Fibroblast of upper back skin (primary cell): ENCODE measurements around the gene HINFP.
"Not testable (repeated sequence)": the region's sequence is repeated elsewhere in the genome, so short reads cannot be mapped to it uniquely, and the experiment has no call there.

Experiments used
- DNase-seq: peaks from one replicate; pipeline ENCODE4 v3.0.0-alpha.2; 2013

The HINFP gene

DNA sequence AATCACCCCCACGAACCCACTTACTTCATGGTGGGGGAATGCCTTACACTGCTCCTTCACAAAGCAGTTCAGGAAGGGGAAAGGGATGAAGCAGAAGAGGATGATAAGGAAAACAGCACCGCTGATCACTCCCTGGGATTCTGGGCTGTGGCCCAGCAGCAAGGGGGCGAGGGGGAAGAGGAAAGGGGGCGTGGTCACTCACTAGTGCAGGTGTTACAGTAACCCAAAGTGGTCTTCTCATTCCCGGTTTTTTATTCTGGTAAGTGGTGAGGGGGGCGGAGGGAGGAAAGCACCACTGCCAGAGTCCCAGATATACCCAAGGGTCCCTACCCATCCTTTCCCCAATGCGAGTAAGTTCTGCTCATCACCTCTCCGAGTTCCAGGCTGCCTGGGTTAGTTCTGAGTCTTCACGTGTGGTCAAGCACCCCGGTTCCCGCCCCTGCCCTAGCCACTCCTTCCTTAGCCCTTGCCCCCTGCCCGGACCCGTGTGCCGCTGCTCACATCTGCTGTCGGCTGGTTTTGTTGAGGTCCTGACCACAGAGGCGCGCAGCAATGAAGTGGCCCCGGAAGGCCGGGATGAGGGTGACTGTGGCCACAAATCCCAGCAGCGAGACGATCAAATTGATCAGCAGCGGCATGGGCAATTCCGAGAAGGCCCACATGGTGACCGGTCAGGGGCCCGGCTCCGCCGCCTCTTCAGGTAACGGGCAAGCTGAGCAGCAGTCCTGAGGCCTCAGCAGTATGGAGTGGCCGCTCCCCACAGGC, 20.2 kb upstream of the HINFP start:
- no peak for DNase-seq

- DNase-seq: peak; percentile 98
Measured at GRCh38 chr11:119101759-119102423, 19.5 kb upstream of the HINFP start, which contains the start of gene DPAGT1. Gene DPAGT1 (minus strand): TSS chr11:119101853. CDS start chr11:119101655, 198 bp downstream.

DNA sequence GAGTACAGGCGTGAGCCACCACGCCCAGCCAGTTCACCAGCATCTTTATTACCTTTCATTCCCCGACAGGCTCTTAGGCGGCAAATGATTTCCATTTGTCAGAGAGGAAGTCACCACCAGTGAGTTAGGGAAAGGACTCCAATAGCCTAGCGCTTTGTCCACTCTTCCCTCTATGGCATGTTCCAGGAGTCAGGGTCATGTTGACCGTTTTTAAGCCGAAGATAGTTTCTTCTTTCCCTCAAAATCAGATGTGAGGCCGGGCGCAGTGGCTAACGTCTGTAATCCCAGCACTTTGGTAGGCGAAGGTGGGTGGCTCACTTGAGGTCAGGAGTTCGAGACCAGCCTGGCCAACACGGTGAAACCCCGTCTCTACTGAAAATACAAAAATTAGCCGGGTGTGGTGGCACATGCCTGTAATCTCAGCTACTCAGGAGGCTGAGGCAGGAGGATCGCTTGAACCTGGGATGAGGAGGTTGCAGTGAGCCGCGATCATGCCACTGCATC, 18.2 kb upstream of the HINFP start:
- DNase-seq: not testable (repeated sequence)

DNA sequence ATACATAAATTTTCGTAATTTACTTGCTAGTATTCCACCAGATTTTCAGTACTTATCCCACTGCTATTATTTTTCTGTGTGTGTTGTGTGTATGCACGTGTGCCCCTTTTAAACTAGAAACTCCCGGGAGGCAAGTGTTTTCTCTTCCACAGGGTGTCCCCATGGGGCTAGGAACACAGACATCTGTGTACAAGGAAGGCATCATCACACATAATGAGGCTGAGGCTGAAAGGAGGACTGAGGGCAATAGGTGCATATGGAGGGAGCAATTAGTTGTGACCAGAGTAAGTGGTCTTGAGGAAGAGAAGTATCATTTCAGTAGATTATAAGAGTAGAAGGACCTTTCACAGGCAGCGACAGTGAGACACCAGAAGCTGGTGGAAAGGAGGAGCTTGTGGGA, 17.6 kb upstream of the HINFP start:
- no peak for DNase-seq

GRCh38 chr11:119106564-119107537, 14.5 kb upstream of the HINFP start, which contains the start of gene C2CD2L:
Gene C2CD2L (plus strand): TSS chr11:119107344. CDS start chr11:119107742, 398 bp downstream.
- peak; percentile 90 for DNase-seq

DNA sequence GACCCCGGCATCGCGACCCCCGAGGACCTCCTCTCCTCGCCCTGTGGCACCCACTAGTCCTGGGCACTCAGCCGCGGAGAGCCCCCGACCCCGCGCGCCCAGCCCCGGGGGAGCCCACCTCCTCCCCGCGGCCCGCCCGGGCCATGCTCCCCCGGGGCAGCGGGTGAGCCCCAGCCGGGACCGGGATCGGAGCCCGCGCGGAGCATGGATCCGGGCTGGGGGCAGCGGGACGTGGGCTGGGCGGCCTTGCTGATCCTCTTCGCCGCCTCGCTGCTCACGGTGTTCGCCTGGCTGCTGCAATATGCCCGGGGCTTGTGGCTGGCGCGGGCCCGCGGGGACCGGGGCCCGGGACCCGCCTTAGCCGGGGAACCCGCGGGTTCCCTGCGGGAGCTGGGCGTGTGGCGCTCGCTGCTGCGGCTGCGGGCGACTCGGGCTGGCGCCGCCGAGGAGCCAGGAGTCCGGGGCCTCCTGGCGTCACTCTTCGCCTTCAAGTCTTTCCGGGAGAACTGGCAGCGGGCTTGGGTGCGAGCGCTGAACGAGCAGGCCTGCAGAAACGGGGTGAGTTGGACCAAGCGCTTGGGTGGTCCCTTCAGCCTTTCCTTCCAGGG, 13.7 kb upstream of the HINFP start:
- no peak for DNase-seq

DNA sequence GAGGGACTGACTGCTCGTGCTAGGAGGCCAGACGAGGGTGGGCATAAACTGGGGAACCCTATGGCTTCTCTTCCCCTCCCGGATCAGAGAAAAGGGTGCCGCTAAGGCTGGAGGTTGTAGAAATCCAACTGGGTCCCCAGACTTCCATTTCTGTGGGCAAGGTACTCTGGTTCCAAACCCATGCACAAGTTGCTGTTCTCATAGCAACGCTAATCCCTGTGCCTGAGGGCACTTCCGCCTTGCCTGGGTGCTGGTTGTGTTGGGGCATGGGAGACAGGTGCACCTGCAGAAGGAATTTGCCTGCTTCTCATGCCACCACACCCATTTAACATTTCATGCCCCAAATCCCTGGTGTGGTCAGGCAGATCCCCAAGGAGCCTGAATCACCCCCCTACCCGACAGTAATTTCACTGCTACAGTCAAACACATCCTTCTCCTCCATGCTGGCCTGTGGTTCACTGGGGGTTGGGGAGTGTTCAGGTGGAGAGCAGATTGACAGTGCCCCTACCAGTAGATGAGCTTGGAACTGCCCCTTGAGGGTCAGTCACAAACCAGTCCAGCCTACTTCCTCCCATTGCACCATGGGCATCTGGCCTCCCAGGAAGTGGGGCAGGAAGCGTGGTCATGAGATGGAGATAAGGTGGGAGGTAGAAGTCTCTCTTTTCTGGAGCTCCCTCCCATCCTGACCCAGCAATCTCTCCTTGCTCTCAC, 13.1 kb upstream of the HINFP start:
- no peak for DNase-seq

GRCh38 chr11:119108857-119109221, 12.5 kb upstream of the HINFP start:
- DNase-seq: no peak

- DNase-seq: no peak
Measured at GRCh38 chr11:119109843-119110242, 11.5 kb upstream of the HINFP start.

DNA sequence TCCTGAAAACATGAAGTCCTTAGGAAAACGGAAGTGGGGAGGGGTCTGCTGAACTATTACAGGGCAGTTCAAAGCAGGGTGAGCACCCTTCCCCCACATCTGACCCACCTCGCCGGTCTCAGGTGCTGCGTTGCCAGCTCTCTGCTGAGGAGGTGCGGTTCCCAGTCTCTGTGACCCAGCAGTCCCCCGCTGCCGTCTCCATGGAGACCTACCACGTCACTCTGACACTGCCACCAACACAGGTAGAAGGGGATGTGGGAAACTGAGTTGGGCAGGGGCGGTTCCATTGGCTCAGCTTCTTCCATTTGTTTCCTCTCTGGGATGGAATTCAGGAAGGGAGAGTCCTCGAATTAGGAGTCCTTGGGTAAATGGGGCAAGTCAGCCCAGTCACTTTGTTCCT, 10.9 kb upstream of the HINFP start:
- DNase-seq: no peak

- no peak for DNase-seq
Measured at GRCh38 chr11:119111361-119111925, 9.9 kb upstream of the HINFP start.

- DNase-seq: no peak
Measured at GRCh38 chr11:119112314-119113020, 8.9 kb upstream of the HINFP start.

DNA sequence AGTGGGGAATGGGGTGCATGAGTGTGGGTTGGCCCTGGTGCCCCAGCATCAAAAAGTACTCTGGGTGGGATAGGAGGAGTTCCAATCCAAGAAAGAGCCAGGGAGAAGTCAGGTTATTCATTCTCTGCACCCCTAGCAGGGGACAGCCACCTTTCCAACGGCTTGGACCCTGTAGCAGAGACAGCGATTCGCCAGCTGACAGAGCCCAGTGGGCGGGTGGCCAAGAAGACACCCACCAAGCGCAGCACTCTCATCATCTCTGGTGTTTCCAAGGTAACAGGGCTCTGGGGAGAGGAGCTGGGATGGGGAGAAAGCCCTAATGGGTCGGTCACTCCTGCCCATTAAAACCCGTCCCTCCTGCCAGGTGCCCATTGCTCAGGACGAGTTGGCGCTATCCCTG, 7.7 kb upstream of the HINFP start:
- no peak for DNase-seq

GRCh38 chr11:119114351-119114750, 7.0 kb upstream of the HINFP start:
- DNase-seq: no peak

DNA sequence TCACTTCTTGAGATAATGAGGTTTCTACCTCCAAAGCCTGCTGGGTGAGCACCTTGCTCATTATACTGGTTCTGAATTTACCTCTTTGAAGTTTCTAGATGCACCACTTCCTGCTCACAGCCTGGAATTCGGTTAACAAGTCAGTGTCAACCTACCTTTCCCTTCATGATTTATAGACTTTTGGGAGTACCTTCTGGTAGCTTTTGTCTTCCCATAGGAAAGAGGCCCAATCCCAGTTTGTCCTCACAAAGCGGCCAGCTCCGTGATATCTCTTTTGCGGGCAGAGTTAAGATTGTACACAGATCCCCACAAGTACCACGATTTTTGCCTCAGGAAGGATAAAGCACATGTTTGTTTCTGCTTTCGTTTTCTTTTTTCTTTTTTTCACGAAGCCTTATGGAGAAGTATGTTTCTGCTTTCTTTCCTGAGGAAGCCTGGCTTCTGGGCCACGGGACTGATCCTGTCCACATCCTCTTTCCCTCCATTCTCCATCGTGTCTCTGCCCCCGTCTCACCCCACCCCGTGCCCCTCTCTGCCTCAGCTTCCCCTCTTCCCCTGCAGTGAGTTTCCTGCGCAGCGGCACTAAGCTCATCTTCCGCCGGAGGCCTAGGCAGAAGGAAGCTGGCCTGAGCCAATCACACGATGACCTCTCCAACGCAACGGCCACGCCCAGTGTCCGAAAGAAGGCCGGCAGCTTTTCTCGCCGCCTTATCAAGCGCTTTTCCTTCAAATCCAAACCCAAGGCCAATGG, 5.7 kb upstream of the HINFP start:
- DNase-seq: no peak

- no peak for DNase-seq
Measured at GRCh38 chr11:119116235-119116594, 5.2 kb upstream of the HINFP start.

GRCh38 chr11:119116601-119117000, 4.8 kb upstream of the HINFP start:
- DNase-seq: no peak

- DNase-seq: no peak
Measured at GRCh38 chr11:119117004-119117706, 4.2 kb upstream of the HINFP start.

GRCh38 chr11:119118227-119118626, 3.2 kb upstream of the HINFP start:
- no peak for DNase-seq

- no peak for DNase-seq
Measured at GRCh38 chr11:119118946-119119345, 2.4 kb upstream of the HINFP start.
